Neural progenitor cell (in vitro differentiated cells): ENCODE measurements around the gene GDPD4.

ENCODE experiments used
- EZH2 ChIP-seq: fragments of 200-600 bp; sonication (generic); IDR thresholded peaks from 2 replicates; pipeline ENCODE4 v1.6.1; 2017; ENCODE audit warnings: antibody characterized with exemption, mild to moderate bottlenecking, moderate library complexity
- EZH2phosphoT487 ChIP-seq: fragments of 200-600 bp; sonication (generic); IDR thresholded peaks from 2 replicates; pipeline ENCODE4 v1.6.1; 2017; ENCODE audit warnings: antibody characterized with exemption
- TF ChIP-seq, protein P1 (sequence below): fragments of 200-600 bp; sonication (generic); IDR thresholded peaks from 2 replicates; pipeline ENCODE4 v1.5.1; 2017; ENCODE audit warnings: antibody characterized with exemption, mild to moderate bottlenecking

DNA sequence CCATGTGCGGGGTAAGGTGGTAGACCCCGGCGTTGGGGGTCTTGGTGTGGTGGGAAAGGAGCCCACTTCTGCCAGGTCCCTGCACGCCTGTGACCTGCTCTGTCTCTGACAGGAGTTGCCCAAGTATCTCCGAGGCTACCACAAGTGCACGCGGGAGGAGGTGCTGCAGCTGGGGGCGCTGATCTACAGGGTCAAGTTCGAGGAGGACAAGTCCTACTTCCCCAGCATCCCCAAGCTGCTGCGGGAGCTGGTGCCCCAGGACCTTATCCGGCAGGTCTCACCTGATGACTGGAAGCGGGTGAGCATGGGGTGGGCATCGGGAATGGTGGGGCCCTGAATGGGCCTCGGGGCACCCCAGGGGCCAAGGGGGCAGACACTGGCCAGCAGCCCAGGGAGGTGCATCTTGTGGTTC lies 90.4 kb downstream of the GDPD4 start:
- TF ChIP-seq, protein P1, sequence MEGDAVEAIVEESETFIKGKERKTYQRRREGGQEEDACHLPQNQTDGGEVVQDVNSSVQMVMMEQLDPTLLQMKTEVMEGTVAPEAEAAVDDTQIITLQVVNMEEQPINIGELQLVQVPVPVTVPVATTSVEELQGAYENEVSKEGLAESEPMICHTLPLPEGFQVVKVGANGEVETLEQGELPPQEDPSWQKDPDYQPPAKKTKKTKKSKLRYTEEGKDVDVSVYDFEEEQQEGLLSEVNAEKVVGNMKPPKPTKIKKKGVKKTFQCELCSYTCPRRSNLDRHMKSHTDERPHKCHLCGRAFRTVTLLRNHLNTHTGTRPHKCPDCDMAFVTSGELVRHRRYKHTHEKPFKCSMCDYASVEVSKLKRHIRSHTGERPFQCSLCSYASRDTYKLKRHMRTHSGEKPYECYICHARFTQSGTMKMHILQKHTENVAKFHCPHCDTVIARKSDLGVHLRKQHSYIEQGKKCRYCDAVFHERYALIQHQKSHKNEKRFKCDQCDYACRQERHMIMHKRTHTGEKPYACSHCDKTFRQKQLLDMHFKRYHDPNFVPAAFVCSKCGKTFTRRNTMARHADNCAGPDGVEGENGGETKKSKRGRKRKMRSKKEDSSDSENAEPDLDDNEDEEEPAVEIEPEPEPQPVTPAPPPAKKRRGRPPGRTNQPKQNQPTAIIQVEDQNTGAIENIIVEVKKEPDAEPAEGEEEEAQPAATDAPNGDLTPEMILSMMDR, result no peak
- TF ChIP-seq EZH2phosphoT487, result no peak
- TF ChIP-seq EZH2, result no peak
